Vagina (tissue), 2 donors: ENCODE data around the gene NT5DC1. TPM values are rescaled to one million over a fixed set of nuclear protein-coding genes. Genes with fewer than 3 reads are reported as not detected.

Source experiments
- DNase-seq, 2 donors: peaks; one replicate each; pipeline ENCODE4 v3.0.0-alpha.2; 2017; ENCODE audit errors: extremely low spot score in 2 of 2
- H3K27ac ChIP-seq: fragments of 200-600 bp; sonication (generic); one replicate; pipeline ENCODE4 v1.5.1; 2019
- H3K27me3 ChIP-seq: fragments of 200-600 bp; sonication (generic); one replicate; pipeline ENCODE4 v1.5.1; 2019
- H3K36me3 ChIP-seq, 2 donors: fragments of 200-600 bp; sonication (generic); one replicate each; pipeline ENCODE4 v1.5.1; 2017 to 2019
- H3K4me1 ChIP-seq: fragments of 200-600 bp; sonication (generic); one replicate; pipeline ENCODE4 v1.5.1; 2019
- H3K4me3 ChIP-seq, 2 donors: fragments of 200-600 bp; sonication (generic); 1 replicate in 1 of 2; 2 replicates in 1 of 2; pipeline ENCODE4 v1.5.1; 2016 to 2019
- H3K9me3 ChIP-seq: fragments of 200-600 bp; sonication (generic); one replicate; pipeline ENCODE4 v1.5.1; 2019
- CTCF ChIP-seq, 3 experiments: fragments of 450-650 bp in 2 of 3; fragments of 200-600 bp in 1 of 3; sonication (generic) in 1 of 3; IDR thresholded peaks; one replicate each; pipeline ENCODE4 v1.5.1; 2017 to 2019; ENCODE audit warnings: antibody characterized with exemption in 3 of 3, mild to moderate bottlenecking in 2 of 3, moderate library complexity in 2 of 3
- POLR2A ChIP-seq, 2 donors: fragments of 450-650 bp; IDR thresholded peaks; one replicate each; pipeline ENCODE4 v1.6.1; 2017; ENCODE audit warnings: antibody characterized with exemption in 2 of 2, mild to moderate bottlenecking in 2 of 2, moderate library complexity in 2 of 2
- POLR2AphosphoS5 ChIP-seq, 2 donors: sonication (generic); formaldehyde crosslinking; IDR thresholded peaks; one replicate each; pipeline ENCODE4 v1.9.0; 2017; ENCODE audit warnings: antibody characterized with exemption in 2 of 2, mild to moderate bottlenecking in 2 of 2, low read depth in 1 of 2; ENCODE audit not compliant: insufficient read depth in 1 of 2
- intact Hi-C: fragments of 100-400 bp; cut with DNase I; formaldehyde crosslinking; loops from one replicate; pipeline ENCODE4 v1.15.1; 2023
- total RNA-seq: library from RNA; depleted of rRNA; stranded (reverse); fragments of >200 nt; gene quantifications from one replicate; pipeline ENCODE4 v1.2.3, GENCODE V29; 2016

Gene NT5DC1
- total RNA-seq, 1 donor from 2014 or later, result 6.1 TPM

- no peak for TF ChIP-seq POLR2AphosphoS5 (IDR thresholded peaks at IDR 0.05; ENCODE audit: insufficient read depth in 1 of 2, low read depth in 1 of 2)
- no peak for TF ChIP-seq POLR2A (IDR thresholded peaks at IDR 0.05)
- TF ChIP-seq CTCF (IDR thresholded peaks at IDR 0.05), result no peak
- H3K27me3 ChIP-seq, result no peaks in the 10 kb centered on the region
- intact Hi-C loops, result no loop called here
- H3K36me3 ChIP-seq, result no peaks in the 10 kb centered on the region
- no peak overlapping the region for H3K4me3 ChIP-seq
- no peak for DNase-seq
- H3K4me1 ChIP-seq, result no peaks in the 10 kb centered on the region
- no peak overlapping the region for H3K27ac ChIP-seq
- no peaks in the 10 kb centered on the region for H3K9me3 ChIP-seq
Measured at GRCh38 chr6:116127771-116128493, 27.3 kb downstream of the NT5DC1 start.

- H3K27me3 ChIP-seq, result no peaks in the 10 kb centered on the region
- no peaks in the 10 kb centered on the region for H3K4me1 ChIP-seq
- no peak for DNase-seq
- H3K27ac ChIP-seq, result no peak overlapping the region
- no peaks in the 10 kb centered on the region for H3K36me3 ChIP-seq
- intact Hi-C loops, result no loop called here
- H3K9me3 ChIP-seq, result no peaks in the 10 kb centered on the region
- no peak for TF ChIP-seq POLR2AphosphoS5 (IDR thresholded peaks at IDR 0.05; ENCODE audit: insufficient read depth in 1 of 2, low read depth in 1 of 2)
- no peak for TF ChIP-seq POLR2A (IDR thresholded peaks at IDR 0.05)
- no peak for TF ChIP-seq CTCF (IDR thresholded peaks at IDR 0.05)
- no peak overlapping the region for H3K4me3 ChIP-seq
Measured at GRCh38 chr6:116133453-116133852, 32.8 kb downstream of the NT5DC1 start.

GRCh38 chr6:116136373-116136772 lies 35.7 kb downstream of the NT5DC1 start:
- no peaks in the 10 kb centered on the region for H3K36me3 ChIP-seq
- TF ChIP-seq POLR2A (IDR thresholded peaks at IDR 0.05) (no peak), POLR2AphosphoS5 (IDR thresholded peaks at IDR 0.05; ENCODE audit: insufficient read depth in 1 of 2, low read depth in 1 of 2) (no peak), CTCF (IDR thresholded peaks at IDR 0.05) (no peak)
- H3K27ac ChIP-seq, result no peak overlapping the region
- no peaks in the 10 kb centered on the region for H3K27me3 ChIP-seq
- no peaks in the 10 kb centered on the region for H3K4me1 ChIP-seq
- no peaks in the 10 kb centered on the region for H3K9me3 ChIP-seq
- no peak for DNase-seq
- intact Hi-C loops, result no loop called here
- no peak overlapping the region for H3K4me3 ChIP-seq

- Histone ChIP-seq H3K9me3 (no peaks in the 10 kb centered on the region), H3K27ac (no peak overlapping the region), H3K4me3 (no peak overlapping the region), H3K36me3 (no peaks in the 10 kb centered on the region), H3K4me1 (no peaks in the 10 kb centered on the region), H3K27me3 (no peaks in the 10 kb centered on the region)
- no peak for DNase-seq
- TF ChIP-seq POLR2AphosphoS5 (IDR thresholded peaks at IDR 0.05; ENCODE audit: insufficient read depth in 1 of 2, low read depth in 1 of 2), result no peak
- TF ChIP-seq POLR2A (IDR thresholded peaks at IDR 0.05), result no peak
- intact Hi-C loops, result no loop called here
Measured at GRCh38 chr6:116136933-116137340, 36.3 kb downstream of the NT5DC1 start.

GRCh38 chr6:116139917-116140316 lies 39.3 kb downstream of the NT5DC1 start:
- TF ChIP-seq CTCF (IDR thresholded peaks at IDR 0.05) (no peak), POLR2AphosphoS5 (IDR thresholded peaks at IDR 0.05; ENCODE audit: insufficient read depth in 1 of 2, low read depth in 1 of 2) (no peak), POLR2A (IDR thresholded peaks at IDR 0.05) (no peak)
- DNase-seq, result no peak
- Histone ChIP-seq H3K4me1 (no peaks in the 10 kb centered on the region), H3K36me3 (no peaks in the 10 kb centered on the region), H3K4me3 (no peak overlapping the region), H3K27ac (no peak overlapping the region), H3K9me3 (no peaks in the 10 kb centered on the region), H3K27me3 (no peaks in the 10 kb centered on the region)
- intact Hi-C loops, result no loop called here
